GM12878 (cell line): ENCODE data around the gene VPS16.

ENCODE experiments used
- CHD1 ChIP-seq: IDR thresholded peaks from 2 replicates; pipeline ENCODE4 v1.6.1; 2012; ENCODE audit warnings: low read depth, low read length, improper control_type of control experiment
- EZH2 ChIP-seq: IDR thresholded peaks from 2 replicates; pipeline ENCODE4 v1.6.1; 2012; ENCODE audit warnings: low read depth, mild to moderate bottlenecking, control low read depth, inconsistent platforms, low read length, borderline replicate concordance; ENCODE audit not compliant: control insufficient read depth
- GABPA ChIP-seq: IDR thresholded peaks from 2 replicates; pipeline ENCODE4 v1.6.1; 2014; ENCODE audit warnings: antibody characterized with exemption, low read depth, mild to moderate bottlenecking, inconsistent platforms
- KDM1A ChIP-seq: fragments of 200-600 bp; sonication (generic); IDR thresholded peaks from 2 replicates; pipeline ENCODE4 v1.6.1; 2016; ENCODE audit warnings: borderline replicate concordance
- PAX5 ChIP-seq: IDR thresholded peaks from 2 replicates; pipeline ENCODE4 v1.6.1; 2011; ENCODE audit warnings: low read depth, low read length, borderline replicate concordance
- POLR2A ChIP-seq: IDR thresholded peaks from 2 replicates; pipeline ENCODE4 v1.6.1; 2011; ENCODE audit warnings: low read depth, mild to moderate bottlenecking, low read length
- POLR2AphosphoS5 ChIP-seq: IDR thresholded peaks from 2 replicates; pipeline ENCODE4 v1.6.1; 2011; ENCODE audit warnings: mild to moderate bottlenecking, low read length, inconsistent platforms
- SMC3 ChIP-seq: IDR thresholded peaks from 2 replicates; pipeline ENCODE4 v1.6.1; 2011; ENCODE audit warnings: low read length, improper control_type of control experiment, borderline replicate concordance
- TAF1 ChIP-seq: IDR thresholded peaks from 2 replicates; pipeline ENCODE4 v1.6.1; 2011; ENCODE audit warnings: mild to moderate bottlenecking, low read depth, low read length, borderline replicate concordance
- TBL1XR1 ChIP-seq: IDR thresholded peaks from 2 replicates; pipeline ENCODE4 v1.6.1; 2012; ENCODE audit warnings: low read depth, low read length, improper control_type of control experiment
- TF ChIP-seq, protein P1 (sequence below): fragments of 450-650 bp; IDR thresholded peaks from 2 replicates; pipeline ENCODE4 v1.6.1; 2017; ENCODE audit warnings: mild to moderate bottlenecking, low read depth, inconsistent platforms; ENCODE audit not compliant: poor library complexity, severe bottlenecking
- TF ChIP-seq, protein P2 (sequence below): IDR thresholded peaks from 2 replicates; pipeline ENCODE4 v1.6.1; 2012; ENCODE audit warnings: low read depth, low read length, improper control_type of control experiment
- TF ChIP-seq, protein P3 (sequence below), 3 experiments: IDR thresholded peaks in 2 of 3; conservative IDR thresholded peaks in 1 of 3; 2 replicates each; pipeline ENCODE4 v1.5.1; 2011; ENCODE audit warnings: low read depth in 3 of 3, low read length in 3 of 3, mild to moderate bottlenecking in 3 of 3, control low read depth in 2 of 3, moderate library complexity in 2 of 3, inconsistent platforms in 1 of 3, mixed read lengths in 1 of 3; ENCODE audit not compliant: control insufficient read depth in 2 of 3, insufficient read depth in 1 of 3; ENCODE audit errors: extremely low read depth in 1 of 3

DNA sequence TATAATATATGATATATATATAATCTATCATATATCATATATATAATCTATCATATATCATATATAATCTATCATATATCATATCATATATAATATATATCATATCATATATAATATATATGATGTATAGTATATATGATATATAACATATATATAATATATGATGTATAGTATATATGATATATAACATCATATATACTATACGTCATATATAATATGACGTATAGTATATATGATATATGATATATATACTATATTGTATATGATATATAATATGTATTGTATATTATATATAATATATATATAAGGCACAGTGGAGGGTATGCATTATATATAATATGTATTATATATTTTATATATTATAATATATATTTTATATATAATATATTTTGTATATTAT is 69.4 kb downstream of the VPS16 start:
- TF ChIP-seq KDM1A (no peak), GABPA (no peak), POLR2A (no peak), TAF1 (no peak), SMC3 (no peak), PAX5 (no peak), TBL1XR1 (no peak), EZH2 (no peak), CHD1 (no peak), POLR2AphosphoS5 (no peak)
- TF ChIP-seq, protein P1, sequence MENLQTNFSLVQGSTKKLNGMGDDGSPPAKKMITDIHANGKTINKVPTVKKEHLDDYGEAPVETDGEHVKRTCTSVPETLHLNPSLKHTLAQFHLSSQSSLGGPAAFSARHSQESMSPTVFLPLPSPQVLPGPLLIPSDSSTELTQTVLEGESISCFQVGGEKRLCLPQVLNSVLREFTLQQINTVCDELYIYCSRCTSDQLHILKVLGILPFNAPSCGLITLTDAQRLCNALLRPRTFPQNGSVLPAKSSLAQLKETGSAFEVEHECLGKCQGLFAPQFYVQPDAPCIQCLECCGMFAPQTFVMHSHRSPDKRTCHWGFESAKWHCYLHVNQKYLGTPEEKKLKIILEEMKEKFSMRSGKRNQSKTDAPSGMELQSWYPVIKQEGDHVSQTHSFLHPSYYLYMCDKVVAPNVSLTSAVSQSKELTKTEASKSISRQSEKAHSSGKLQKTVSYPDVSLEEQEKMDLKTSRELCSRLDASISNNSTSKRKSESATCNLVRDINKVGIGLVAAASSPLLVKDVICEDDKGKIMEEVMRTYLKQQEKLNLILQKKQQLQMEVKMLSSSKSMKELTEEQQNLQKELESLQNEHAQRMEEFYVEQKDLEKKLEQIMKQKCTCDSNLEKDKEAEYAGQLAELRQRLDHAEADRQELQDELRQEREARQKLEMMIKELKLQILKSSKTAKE: no peak
- TF ChIP-seq, protein P2, sequence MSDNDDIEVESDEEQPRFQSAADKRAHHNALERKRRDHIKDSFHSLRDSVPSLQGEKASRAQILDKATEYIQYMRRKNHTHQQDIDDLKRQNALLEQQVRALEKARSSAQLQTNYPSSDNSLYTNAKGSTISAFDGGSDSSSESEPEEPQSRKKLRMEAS: no peak
- TF ChIP-seq, protein P3, sequence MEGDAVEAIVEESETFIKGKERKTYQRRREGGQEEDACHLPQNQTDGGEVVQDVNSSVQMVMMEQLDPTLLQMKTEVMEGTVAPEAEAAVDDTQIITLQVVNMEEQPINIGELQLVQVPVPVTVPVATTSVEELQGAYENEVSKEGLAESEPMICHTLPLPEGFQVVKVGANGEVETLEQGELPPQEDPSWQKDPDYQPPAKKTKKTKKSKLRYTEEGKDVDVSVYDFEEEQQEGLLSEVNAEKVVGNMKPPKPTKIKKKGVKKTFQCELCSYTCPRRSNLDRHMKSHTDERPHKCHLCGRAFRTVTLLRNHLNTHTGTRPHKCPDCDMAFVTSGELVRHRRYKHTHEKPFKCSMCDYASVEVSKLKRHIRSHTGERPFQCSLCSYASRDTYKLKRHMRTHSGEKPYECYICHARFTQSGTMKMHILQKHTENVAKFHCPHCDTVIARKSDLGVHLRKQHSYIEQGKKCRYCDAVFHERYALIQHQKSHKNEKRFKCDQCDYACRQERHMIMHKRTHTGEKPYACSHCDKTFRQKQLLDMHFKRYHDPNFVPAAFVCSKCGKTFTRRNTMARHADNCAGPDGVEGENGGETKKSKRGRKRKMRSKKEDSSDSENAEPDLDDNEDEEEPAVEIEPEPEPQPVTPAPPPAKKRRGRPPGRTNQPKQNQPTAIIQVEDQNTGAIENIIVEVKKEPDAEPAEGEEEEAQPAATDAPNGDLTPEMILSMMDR (IDR thresholded peaks at IDR 0.05 in 2 of 3, conservative IDR thresholded peaks at IDR 0.05 in 1 of 3; ENCODE audit: control insufficient read depth in 2 of 3, extremely low read depth in 1 of 3, insufficient read depth in 1 of 3, low read depth in 3 of 3, low read length in 3 of 3): no peak
